ENCODE data around the gene RABEP2.
"Not testable (repeated sequence)": the region's sequence is repeated elsewhere in the genome, so short reads cannot be mapped to it uniquely, and the experiment has no call there.

Gene RABEP2

DNA sequence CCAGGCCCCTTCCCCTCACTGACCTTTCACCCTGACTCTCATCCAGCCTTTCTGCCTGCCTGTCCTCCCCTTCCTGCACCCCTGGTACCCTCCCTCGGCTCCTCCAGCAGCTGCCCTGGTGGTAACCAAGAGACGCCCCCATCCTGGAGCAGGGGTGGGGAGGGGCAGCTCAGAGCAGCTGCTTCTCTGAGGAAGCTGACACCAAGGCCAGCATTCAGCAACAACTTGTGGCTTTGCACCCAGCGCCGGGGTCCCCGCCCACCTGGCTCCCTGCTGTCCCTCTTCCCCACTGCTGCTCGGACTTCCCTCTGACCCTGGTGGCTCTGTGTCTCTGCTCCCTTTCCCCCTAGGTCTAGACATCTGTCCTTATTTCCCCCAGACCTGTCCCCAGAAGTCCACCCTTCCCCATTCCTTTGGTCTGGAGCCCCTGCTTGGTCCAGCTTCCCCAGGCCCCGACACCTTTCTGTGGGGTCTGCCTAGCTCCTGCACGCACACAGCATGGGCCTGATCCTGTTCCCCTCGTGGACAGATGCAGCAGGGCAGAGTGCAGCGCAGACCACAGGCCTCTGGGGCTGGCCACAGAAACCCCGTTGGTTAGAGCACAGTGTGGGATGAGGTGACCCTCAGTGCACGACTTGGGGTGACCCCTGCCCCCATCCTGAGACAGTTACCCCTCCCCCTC lies 47.9 kb downstream of the RABEP2 start:
- DNase-seq = no peak

DNA sequence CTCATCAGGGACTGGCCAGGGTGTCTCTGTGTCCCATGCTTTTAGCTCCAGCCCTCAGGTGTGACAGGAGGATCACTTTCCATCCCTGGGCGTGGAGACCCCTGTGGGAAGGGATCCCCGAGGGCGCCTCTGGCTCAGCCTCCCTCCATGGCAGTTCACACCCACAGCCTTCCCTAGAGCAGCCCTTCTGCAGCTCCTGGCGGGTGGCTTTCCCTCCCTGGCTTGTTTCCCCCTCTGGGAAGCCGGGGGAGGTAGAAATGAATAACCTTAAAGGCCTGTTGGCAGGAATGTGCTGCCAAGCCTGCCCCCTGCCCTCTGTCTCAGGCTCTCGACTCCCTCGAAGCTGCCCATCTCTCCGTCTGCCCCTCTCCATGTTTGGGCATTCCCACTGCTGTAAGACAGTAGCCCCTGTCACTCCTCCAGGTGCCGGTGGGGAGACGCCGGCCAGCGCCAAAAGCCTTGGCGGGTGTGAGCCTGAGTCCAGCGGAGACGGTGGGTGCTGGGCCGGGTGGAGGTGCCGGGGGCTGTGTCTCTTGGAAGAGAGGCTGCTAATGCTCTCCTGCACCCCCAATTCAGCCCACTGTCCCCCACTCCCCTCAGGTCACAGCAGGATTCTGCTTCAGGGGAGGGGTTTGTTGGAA lies 48.9 kb downstream of the RABEP2 start:
- no peak for DNase-seq

DNA sequence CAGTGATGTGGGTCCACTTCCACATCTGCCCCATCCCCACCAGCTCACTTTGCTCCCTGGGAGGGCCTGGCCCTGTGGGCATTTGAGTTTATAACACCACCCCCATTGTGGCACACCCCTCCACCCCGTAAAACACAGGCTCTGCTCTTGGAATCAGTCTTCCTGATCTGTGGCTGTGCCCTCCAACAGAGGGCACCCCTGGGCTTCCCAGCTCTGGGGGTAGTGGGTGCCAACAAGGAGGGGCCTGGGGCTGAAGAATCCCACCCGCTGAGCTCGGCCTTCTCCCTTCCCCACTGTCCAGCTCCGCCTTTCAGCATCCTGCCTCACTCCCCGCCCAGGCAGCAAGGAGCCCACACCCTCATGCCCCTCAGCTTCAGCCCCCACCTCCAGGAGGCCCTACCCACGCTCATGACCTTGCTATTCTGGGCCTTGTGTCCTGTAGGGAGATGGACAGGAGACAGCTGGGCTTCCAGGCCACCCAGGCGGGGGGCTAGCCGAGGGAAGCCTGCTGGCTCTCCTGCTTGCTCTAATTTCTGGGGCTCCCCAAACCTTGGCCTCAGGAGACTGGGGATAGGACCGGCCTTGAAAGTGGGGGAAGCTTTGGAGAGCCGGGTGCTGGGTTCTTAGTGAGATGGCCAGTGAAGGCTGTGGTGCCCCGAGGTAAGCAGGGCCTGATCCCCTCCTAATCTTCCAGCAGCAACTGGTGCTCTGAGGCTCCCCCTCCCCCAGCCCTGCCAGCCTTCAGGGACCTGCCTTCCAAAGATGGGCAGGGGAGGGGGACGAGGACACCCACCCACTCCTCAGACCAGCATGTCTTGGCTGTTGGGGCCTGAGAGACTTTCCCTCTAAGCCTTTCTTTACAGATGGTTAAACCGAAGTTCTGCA lies 49.7 kb downstream of the RABEP2 start:
- no peak for DNase-seq

DNA sequence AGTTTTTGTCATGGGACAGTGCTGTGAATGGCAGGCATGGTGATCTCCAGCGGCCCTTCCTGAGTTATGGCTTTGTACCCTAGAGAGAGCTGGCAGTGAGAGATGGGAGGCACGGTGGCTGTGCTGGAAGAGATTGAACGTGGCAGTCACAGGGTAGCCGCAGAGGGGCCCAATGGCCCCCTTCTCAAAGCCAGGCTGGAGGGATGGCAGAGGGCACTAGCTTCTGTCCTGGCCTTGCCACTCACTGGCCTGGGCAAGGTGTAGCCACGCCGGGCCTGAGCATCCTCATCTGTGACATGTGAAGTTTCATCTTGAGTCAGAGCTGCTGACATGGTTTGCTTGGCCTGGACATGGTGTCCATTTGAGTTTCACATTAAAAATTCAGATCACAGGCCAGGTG lies 50.6 kb downstream of the RABEP2 start:
- DNase-seq = no peak

DNA sequence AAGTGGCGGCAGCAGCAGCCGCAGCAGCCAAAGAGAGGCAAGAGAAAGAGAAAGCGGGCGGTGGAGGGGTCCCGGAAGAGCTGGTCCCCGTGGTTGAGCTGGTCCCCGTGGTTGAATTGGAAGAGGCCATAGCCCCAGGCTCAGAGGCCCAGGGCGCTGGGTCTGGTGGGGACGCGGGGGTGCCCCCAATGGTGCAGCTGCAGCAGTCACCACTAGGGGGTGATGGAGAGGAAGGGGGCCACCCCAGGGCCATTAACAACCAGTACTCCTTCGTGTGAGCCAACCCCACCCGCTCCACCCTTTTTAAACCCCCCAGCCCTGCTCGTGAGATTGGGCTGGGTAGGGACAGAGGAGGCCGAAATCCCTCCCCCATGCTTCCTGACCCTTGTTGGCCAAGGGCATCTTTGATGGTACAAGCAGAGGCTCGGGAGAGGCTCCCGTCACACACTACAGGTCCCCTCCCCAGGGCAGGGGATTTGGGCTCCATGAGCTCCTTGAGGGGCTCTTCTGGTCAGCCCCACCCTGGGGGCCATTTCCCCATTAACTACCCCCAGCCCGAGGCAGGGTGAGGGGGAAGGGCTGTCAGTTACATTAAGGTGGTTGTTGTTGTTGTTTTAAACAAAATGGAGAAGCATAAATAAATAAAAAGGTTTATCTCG lies 51.4 kb downstream of the RABEP2 start:
- peak; percentile 75 for DNase-seq

DNA sequence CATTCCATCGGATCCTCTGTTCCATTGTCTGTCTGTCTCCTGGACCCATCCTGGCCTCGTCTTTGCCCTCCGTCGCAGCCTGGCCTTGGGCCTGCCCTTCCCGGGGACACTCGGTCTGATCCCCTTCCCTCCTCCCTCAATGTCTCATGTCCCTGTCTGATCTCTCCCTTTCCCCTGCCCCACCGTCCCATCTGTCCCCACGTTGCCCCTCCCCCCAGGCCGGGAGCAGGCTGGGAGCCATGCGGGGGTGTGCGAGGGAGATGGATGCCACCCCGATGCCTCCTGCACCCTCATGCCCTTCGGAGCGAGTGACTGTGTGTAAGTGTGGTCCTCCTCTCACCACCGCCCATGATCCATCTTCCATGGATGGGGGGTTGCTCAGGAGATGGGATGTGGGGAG lies 52.1 kb downstream of the RABEP2 start:
- no peak for DNase-seq

DNA sequence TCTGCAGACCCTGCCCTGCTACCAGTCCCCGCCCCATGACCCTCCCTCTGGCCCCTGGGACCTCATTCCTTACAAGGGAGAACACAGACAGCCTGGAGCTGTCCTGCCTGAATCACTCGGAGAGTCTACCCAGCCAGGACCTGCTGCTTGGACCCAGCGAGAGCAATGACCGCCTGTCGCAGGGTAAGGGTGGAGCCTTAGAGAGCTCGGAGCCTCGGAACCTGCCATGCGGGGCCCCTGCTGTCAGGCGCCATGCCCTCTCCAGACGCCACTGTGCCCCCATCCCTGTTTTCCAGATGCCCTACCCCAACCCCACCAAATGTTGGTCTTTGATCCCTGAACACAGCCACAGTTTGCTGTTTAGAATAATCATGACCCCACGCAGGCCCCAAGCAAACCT lies 55.8 kb downstream of the RABEP2 start:
- no peak for DNase-seq

DNA sequence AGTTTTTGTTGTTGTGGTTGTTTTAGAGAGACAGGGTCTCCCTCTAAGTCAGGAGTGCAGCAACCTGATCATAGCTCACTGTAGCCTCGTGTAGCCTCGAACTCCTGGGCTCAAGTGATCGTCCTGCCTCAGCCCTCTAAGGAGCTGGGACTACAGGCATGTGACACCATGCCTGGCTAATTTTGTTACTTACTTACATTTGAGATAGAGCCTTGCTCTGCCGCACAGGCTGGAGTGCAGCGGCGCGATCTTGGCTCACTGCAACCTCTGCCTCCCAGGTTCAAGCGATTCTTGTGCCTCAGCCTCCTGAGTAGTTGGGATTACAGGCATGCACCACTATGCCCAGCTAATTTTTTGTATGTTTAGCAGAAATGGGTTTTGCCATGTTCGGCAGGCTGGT lies 57.4 kb downstream of the RABEP2 start:
- not testable (repeated sequence) for DNase-seq

DNA sequence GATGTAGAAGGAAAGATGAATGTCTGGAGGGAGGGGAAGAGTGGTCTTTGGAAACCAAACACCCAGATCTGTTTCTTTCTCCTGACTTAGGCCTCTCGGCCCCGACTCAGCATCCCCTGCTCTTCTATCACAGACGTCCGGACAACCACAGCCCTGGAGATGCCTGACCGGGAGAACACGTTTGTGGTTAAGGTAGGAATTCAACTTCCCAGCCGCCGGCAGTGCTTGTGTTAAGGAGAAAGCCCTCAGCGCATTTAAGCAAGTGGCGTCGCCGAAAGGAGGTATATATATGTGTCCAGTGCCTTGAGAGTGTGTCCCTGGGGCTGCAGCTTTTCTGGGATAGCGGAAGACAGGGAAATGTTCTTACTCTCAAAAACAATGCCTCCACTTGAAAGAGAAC lies 57.8 kb downstream of the RABEP2 start:
- no peak for DNase-seq

DNA sequence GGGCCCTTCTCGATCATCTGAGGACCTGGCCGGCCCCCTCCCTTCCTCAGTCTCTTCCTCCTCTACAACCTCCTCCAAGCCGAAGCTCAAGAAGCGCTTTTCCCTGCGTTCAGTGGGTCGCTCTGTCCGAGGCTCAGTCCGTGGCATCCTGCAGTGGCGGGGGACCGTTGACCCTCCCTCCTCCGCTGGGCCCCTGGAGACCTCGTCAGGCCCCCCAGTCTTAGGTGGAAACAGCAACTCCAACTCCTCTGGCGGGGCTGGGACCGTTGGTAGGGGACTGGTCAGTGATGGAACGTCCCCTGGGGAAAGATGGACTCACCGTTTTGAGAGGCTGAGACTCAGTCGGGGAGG lies 58.6 kb downstream of the RABEP2 start:
- DNase-seq = no peak

DNA sequence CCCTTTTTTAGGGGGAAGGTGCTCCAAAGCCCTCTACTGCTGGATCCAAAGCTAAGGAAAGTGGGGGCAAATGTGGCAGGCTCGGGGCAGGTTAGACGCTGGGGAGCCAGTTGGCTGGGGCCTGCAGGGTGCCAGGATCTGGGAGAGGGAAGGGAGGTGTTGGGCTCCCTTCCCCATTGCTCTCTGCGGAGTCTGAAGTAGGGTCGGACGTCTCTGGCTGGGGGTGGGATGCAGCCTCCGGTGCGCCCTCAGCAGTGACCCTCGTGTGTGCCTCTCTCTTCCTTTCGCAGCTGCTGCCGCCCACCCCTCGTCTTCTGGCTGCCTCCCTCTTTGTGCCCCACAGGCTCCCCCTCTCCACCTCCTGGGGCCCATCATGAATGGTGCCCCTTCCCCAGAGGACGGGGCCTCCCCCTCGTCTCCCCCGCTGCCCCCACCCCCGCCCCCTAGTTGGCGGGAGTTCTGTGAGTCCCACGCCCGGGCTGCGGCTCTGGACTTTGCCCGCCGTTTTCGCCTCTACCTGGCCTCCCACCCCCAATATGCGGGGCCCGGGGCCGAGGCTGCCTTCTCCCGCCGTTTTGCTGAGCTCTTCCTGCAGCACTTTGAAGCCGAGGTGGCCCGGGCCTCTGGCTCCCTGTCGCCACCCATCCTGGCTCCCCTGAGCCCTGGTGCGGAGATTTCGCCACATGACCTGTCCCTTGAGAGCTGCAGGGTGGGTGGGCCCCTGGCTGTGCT lies 59.1 kb downstream of the RABEP2 start:
- DNase-seq = no peak

DNA sequence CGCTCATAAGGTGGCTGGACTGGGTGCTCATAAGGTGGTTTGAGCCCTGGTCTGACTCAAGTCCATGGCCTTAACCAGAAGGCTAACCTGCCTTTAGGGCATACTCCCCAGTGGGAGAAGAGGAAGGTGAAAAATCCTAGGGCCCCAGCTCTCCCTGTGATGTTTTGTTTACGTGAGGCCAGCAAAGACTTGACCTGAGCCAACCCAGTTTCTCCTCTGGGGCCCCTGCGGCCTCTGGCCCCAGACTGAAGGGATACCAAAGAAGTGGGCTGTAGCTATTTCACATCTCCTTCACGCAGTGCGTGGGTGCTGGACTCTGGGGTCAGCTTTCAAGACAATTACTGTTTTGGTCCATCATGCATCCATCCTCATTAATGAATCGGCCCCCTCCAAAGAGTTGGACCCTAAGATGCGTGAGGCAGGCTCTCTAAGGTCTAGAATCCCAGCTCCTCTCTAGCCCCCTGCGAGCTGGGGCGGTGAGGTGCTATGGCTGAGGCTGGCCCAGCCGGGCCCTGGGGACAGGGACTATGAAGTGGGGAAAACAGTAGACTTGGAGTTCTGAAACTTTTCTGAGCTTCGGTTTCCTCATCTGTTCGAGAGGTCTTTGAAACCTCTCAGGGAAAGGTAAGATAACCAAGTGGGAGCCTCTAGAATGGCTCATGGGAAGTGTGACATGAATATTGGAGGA lies 59.9 kb downstream of the RABEP2 start:
- no peak for DNase-seq

DNA sequence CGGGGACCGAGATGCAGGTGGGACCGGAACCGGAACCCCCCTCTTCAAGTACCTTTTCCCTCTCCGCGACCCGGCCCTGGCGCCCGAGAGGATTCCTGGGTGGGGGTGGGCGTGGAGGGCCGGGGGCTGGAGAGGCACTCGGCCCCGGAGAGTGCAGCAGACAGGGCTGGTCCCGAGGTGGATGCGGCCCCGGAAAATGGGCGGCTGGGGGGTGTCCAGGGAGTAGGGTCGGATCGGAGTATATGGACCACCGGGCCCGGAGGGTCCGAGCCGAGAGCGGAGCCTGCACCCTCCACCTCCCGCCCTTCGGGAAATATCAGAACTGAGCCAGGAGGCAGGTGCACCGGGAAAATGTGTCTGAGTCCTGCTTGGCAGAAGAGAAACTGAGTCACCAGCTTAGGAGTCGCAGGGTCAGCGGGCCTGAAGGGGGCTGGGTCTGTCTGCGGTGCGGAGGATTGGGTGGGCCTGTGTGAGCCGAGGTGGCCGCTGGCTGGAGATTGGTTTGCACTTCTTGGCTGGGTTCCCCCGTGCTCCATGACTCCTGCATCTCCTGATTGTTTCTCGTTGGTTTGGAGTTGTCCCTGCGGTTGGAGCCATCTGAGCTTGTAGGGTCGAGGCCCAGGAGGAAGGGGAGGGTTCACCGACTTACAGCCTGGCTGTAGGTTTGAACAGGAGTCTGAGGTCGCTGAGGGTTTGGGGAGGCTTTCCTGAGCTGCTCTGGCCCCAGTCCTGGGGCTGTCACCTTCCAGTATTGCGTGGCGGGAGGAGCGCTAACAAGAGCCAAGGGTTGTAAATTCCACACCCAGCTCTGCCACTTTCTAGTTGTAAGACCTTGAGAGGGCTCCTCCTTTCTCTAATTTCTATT lies 60.9 kb downstream of the RABEP2 start:
- peak; percentile 28 for DNase-seq

DNA sequence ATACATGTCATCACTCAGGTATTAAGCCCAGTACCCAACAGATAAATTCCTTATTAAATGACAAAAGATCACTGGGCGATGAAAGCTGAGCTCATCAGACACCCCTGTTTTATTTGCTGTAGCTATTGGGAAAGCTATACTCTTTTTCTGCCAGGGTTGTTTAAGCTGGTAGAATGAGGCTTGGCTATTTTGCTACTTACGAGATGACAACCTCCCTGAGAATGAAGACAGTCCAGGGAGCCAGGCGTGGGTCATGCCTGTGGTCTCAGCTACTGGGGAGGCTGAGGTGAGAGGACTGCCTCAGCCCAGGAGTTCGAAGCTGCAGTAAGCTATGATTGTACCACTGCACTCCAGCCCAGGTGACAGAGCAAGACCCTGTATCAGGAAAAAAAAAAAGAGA lies 65.7 kb downstream of the RABEP2 start:
- no peak for DNase-seq

DNA sequence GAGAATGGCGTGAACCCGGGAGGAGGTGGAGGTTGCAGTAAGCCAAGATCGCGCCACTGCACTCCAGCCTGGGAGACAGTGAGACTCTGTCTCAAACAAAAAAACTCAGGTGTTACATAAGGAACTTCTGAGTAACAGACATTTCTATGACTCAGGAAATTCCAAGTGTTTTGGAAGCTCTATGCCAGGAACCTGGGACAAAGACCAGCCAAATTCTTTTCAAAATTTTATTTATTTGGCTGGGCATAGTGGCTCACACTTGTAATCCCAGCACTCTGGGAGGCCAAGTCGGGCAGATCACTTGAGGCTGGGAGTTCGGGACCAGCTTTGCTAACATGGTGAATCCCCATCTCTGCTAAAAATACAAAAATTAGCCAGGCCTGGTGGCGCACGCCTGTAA lies 66.6 kb downstream of the RABEP2 start:
- DNase-seq = no peak

All from activated CD4-positive, alpha-beta T cell treated with anti-CD3 and anti-CD28 coated beads for 48 hours (primary cell).